Esophagus squamous epithelium (tissue), 5 donors: ENCODE data around the gene CAPZA3. TPM values are rescaled to one million over a fixed set of nuclear protein-coding genes. Genes with fewer than 3 reads are reported as not detected.
"Not testable (repeated sequence)": the region's sequence is repeated elsewhere in the genome, so short reads cannot be mapped to it uniquely, and the experiment has no call there.

Experiments
- DNase-seq: peaks from one replicate; lab custom pipeline; 2025; lab: John Stamatoyannopoulos, UW
- H3K27ac ChIP-seq, 4 donors: fragments of 200-600 bp; sonication (generic); one replicate each; pipeline ENCODE4 v1.5.1; 2016 to 2019; ENCODE audit warnings: mild to moderate bottlenecking in 1 of 4
- H3K27me3 ChIP-seq, 4 donors: fragments of 200-600 bp; sonication (generic); 1 replicate in 3 of 4; 2 replicates in 1 of 4; pipeline versions ENCODE4 v1.5.1 to v1.6.0; 2017 to 2021; ENCODE audit warnings: antibody characterized with exemption in 1 of 4
- H3K36me3 ChIP-seq, 3 donors: fragments of 200-600 bp; sonication (generic); one replicate each; pipeline ENCODE4 v1.5.1; 2016 to 2019
- H3K4me1 ChIP-seq, 3 donors: fragments of 200-600 bp; sonication (generic); one replicate each; pipeline ENCODE4 v1.5.1; 2017 to 2019
- H3K4me3 ChIP-seq, 4 donors: fragments of 200-600 bp; sonication (generic); 1 replicate in 3 of 4; 2 replicates in 1 of 4; pipeline ENCODE4 v1.5.1; 2016 to 2019; ENCODE audit warnings: mild to moderate bottlenecking in 2 of 4, moderate library complexity in 1 of 4
- H3K9me3 ChIP-seq, 3 donors: fragments of 200-600 bp; sonication (generic); one replicate each; pipeline ENCODE4 v1.5.1; 2016 to 2019
- CTCF ChIP-seq, 6 experiments: fragments of 450-650 bp in 4 of 6; fragments of 200-600 bp in 2 of 6; sonication (generic) in 2 of 6; IDR thresholded peaks; one replicate each; pipeline ENCODE4 v1.5.1; 2016 to 2019; ENCODE audit warnings: antibody characterized with exemption in 6 of 6, mild to moderate bottlenecking in 4 of 6, moderate library complexity in 4 of 6
- POLR2A ChIP-seq, 4 donors: fragments of 450-650 bp; IDR thresholded peaks; one replicate each; pipeline ENCODE4 v1.6.1; 2017; ENCODE audit warnings: antibody characterized with exemption in 4 of 4, mild to moderate bottlenecking in 4 of 4, moderate library complexity in 3 of 4
- WGBS, 2 donors: methylation state at CpG; one replicate each; pipeline ENCODE4 v1.1.5; 2018; 5-methylcytosine and 5-hydroxymethylcytosine counted together
- intact Hi-C: fragments of 100-400 bp; cut with DNase I; formaldehyde crosslinking; loops from one replicate; pipeline ENCODE4 v1.15.0; 2022
- total RNA-seq, 4 donors: library from RNA; depleted of rRNA; stranded (reverse); fragments of >200 nt; gene quantifications; one replicate each; pipeline ENCODE4 v1.1.0, GENCODE V29; 2016
- donor health status: DM: yes; HTN: yes; CAD: no.

The CAPZA3 gene
- total RNA-seq, 4 donors from 2014 or later = not detected

- TF ChIP-seq POLR2A (IDR thresholded peaks at IDR 0.05) (no peak), CTCF (IDR thresholded peaks at IDR 0.05) (no peak)
- Histone ChIP-seq H3K4me1 (peaks cover 0 to 13% (median 0%) of the 10 kb centered on the region in 3 donors), H3K4me3 (no peak overlapping the region), H3K27me3 (no peaks in the 10 kb centered on the region), H3K36me3 (no peaks in the 10 kb centered on the region), H3K27ac (peak overlapping the region in 1 of 4 donors; percentile 33), H3K9me3 (no peaks in the 10 kb centered on the region)
- no peak for DNase-seq
- WGBS, 2 donors = 53 to 57% methylated on average over 1 of the region's 1 CpG
- intact Hi-C loops = no loop called here
Measured at GRCh38 chr12:18752947-18753346, 15.0 kb downstream of the CAPZA3 start.

- 62 to 63% methylated on average over 12 to 15 of the region's 16 CpGs for WGBS, 2 donors
- H3K27me3 ChIP-seq = no peaks in the 10 kb centered on the region
- intact Hi-C loops = no loop called here
- no peaks in the 10 kb centered on the region for H3K36me3 ChIP-seq
- no peak for DNase-seq
- H3K4me3 ChIP-seq = peak overlapping the region in 2 of 4 donors; percentile 9 to 45
- H3K27ac ChIP-seq = peak overlapping the region in 2 of 4 donors; percentile 33 to 50
- no peaks in the 10 kb centered on the region for H3K9me3 ChIP-seq
- H3K4me1 ChIP-seq = peaks cover 0 to 13% (median 0%) of the 10 kb centered on the region in 3 donors
- TF ChIP-seq CTCF (IDR thresholded peaks at IDR 0.05) (no peak), POLR2A (IDR thresholded peaks at IDR 0.05) (no peak)
Measured at GRCh38 chr12:18753481-18754123, 15.7 kb downstream of the CAPZA3 start.

GRCh38 chr12:18754124-18754707 is 16.3 kb downstream of the CAPZA3 start:
- no peak overlapping the region for H3K27ac ChIP-seq
- H3K9me3 ChIP-seq = no peaks in the 10 kb centered on the region
- H3K36me3 ChIP-seq = no peaks in the 10 kb centered on the region
- no peaks in the 10 kb centered on the region for H3K27me3 ChIP-seq
- H3K4me3 ChIP-seq = peak overlapping the region in 1 of 4 donors; percentile 45
- TF ChIP-seq POLR2A (IDR thresholded peaks at IDR 0.05) (no peak), CTCF (IDR thresholded peaks at IDR 0.05) (no peak)
- intact Hi-C loops = no loop called here
- peaks cover 0 to 13% (median 0%) of the 10 kb centered on the region in 3 donors for H3K4me1 ChIP-seq
- WGBS, 2 donors = 54 to 82% methylated on average over 4 to 6 of the region's 6 CpGs
- no peak for DNase-seq

- H3K27me3 ChIP-seq = no peaks in the 10 kb centered on the region
- no peak for DNase-seq
- H3K36me3 ChIP-seq = no peaks in the 10 kb centered on the region
- 45 to 64% methylated on average over 1 of the region's 1 CpG for WGBS, 2 donors
- intact Hi-C loops = no loop called here
- no peak overlapping the region for H3K27ac ChIP-seq
- no peak overlapping the region for H3K4me3 ChIP-seq
- H3K4me1 ChIP-seq = peaks cover 0 to 13% (median 0%) of the 10 kb centered on the region in 3 donors
- TF ChIP-seq CTCF (IDR thresholded peaks at IDR 0.05) (no peak), POLR2A (IDR thresholded peaks at IDR 0.05) (no peak)
- H3K9me3 ChIP-seq = no peaks in the 10 kb centered on the region
Measured at GRCh38 chr12:18755341-18755740, 17.4 kb downstream of the CAPZA3 start.

GRCh38 chr12:18766479-18766878 is 28.6 kb downstream of the CAPZA3 start:
- DNase-seq, H3K27me3 ChIP-seq, H3K36me3 ChIP-seq, intact Hi-C loops, H3K27ac ChIP-seq, H3K9me3 ChIP-seq, H3K4me3 ChIP-seq, H3K4me1 ChIP-seq: not testable (repeated sequence)
- WGBS, 2 donors = 56% methylated on average over 1 of the region's 1 CpG
